GM18870 (cell line): ENCODE data around the gene ZNF423.

Experiments
- ATAC-seq: cut with Tn5 transposase; IDR thresholded peaks from one replicate; pipeline ENCODE4 v1.9.1; 2021; ENCODE audit warnings: moderate library complexity; ENCODE audit not compliant: unreplicated experiment

ZNF423 gene

DNA sequence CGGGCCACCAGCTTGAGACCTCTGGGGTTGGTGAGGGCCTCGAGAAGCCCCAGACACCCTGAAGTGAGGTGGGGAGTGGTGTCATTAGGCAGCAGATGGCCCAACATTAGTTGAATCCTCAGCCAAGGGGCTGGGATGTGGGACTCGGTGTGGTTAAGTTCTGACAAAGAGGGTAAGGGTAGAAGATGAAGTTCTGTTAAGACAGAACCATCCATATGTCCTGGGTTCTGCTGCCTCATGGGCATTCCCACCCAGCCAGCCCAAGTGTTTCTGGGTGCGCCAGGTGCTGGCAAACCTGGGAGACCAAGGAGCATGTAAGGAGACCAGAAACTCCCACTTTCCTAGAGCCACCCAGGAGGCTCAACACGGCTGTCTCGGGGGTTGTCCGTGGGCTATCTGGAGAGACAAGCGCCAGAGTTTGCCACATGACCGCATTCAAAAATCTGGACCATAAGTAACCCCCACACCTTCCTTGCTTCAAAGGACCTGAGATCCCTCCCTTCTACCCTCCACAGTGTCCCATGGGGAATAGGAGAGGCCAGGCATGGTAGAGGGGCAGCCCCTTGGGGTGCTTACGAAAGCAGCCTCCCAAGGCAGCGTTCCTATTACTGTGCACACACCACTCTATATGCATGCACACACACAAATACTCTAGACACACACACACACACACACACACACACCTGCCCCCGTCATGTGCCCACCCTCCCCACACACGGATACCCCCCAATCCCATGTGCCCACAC lies 353.6 kb downstream of the ZNF423 start:
- no peak for ATAC-seq

GRCh38 chr16:49499869-49500610 lies 355.9 kb downstream of the ZNF423 start:
- ATAC-seq, result no peak

DNA sequence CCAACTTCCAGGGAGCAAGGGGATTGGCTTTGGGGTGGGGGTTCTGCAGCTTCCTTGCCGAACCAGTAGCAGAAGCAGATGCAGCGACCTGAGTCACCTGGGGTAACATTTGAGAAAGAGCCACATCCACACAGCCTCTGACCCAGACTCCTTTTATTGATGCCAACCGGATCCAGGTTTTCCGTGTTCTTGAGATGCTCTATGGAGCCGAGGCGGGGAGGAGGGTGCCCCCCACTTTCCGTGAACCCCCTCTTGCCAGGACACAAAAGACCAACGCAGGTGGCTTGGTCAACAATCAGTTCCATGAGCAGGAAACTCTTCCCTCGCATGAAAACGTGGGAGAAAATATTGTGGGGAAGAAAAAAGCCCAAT lies 356.5 kb downstream of the ZNF423 start:
- ATAC-seq, result no peak

DNA sequence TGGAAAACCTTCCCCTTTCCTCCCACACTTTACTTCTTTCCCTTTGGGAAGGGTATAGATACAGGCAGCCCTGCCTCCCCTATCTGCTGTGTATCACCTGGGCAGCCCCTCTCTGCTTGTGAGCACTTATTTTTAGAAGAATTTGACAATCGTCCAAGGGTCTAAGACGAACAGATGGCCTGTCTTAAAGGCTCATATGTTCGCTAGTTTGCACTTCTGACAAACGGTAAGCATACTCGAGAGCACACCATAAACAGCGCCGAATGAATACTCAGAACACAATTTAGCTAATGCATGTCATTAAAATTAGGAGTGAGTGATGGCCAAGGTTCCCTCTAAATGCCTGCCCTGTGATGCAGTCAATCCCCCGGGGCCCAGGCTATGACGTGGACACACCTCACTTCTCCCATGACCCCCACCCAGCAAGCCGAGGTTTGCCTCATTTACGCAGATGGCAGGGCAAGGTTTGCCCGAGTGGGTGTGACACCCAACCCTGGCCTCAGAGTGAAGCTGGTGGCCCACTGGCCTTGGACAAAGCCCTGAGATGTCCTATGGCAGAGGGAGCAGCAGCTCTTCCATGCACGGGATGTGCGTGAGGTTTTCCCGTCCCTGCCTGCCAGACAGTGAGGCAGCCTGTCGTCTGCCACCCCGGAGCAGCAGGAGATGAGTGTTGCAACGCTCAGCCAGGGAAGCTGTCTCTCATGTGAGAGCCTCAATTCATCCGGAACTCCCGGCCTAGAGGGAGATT lies 357.1 kb downstream of the ZNF423 start:
- no peak for ATAC-seq

GRCh38 chr16:49498264-49498663 lies 357.6 kb downstream of the ZNF423 start:
- no peak for ATAC-seq

DNA sequence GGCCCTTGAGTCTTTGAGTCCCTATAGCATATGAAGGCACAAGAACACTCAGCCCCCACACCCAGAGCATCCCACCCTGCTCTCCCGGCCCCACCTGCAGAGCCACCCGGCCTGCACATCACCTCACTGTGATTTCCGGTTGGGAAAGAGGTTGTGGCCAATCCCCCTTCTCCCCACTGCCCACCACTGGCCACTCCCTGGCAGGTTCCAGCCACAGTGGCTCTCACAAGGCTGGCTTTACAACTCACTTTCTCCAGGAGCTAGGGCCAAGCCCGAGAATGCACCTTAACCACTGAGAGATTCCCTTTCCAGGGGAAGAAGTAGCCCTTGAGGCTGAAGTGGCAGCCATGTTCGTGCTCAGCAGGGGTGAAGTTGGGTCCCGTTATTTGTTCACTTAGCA lies 358.4 kb downstream of the ZNF423 start:
- ATAC-seq, result no peak

DNA sequence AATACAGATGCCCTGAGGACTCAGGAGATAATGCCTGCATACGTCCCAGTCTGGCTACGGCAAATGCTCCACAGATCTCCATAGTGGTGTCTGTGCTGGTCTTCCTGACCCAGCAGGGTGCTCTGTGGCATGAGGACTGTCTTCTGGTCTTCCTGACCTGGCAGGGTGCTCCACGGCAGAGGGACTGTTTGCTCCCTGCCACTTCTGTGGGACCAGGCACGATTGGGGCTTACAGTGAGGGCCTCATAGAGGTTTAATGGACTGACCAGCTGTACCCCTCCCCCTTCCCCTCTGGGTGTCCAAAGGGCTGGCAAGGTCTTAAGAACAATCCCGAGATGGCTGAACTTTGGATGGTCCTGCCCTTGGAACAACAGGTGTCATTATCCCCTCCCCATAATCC lies 359.3 kb downstream of the ZNF423 start:
- no peak for ATAC-seq

DNA sequence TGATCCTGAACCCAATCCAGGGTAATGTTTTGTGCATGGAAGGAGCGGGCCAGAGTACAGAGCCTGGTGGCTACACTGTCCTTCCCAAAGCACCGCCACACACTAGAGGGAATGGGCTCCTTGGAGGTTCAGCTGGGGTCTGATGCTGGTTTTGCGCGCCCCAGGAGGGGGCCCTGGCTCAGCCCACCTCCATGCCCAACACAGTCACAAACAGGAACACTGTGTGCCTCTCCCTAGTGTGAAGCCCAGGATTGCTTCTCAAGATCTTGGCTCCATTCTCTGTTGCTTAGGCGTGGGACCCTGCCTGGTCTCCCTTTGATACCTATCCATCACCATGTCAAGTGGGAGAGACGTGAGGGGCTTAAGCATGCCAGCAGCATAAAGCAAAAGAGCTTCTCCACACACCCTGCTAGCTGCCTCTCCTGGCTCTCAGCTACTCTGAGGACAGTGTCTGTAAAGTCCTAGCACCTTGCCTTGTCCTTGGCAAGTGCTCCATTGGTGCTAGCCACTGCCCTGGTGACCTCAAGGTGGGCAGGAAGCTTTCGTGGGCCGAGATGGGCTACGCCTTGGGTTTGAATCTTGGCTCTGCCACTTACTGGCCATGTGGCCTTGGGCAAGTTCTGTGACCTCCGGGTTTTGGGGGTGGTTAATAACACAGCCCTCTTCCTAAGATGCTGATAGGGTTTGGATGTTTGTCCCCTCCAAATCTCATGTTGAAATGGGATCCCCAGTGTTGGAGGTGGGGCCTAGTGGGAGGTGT lies 360.1 kb downstream of the ZNF423 start:
- ATAC-seq, result no peak

DNA sequence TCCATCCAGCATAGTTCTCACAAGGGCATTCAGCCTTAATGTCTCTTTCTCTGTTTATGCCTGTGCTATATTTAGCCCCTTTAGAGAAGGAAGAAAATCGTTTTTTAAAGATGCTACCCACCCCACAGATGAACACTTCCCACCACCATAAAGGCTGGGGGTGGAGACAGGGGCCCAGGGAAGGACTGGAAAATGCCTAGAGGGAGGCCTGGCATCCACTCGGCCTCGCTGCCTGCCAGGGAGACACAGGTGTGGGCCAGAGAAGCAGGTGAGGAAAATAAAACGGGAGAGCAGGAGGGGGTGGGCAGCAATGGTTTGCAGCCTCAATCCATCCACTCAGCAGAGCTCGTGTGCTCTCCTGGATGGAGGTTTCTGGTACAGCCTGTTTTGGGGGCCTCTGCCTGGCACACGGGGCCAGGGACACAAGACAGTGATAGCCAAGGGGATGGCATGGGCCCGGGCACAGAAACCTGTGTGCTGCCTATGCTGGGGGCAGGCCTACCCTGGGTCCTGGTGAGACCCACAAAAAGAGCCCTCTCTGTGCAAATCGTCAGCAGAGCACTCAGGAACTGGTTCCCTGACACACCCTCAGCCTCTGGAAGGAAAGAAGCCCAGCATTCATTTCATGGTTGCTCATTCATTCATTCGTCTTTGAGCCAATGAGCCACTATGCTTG lies 360.9 kb downstream of the ZNF423 start:
- ATAC-seq, result no peak

GRCh38 chr16:49494474-49494873 lies 361.4 kb downstream of the ZNF423 start:
- no peak for ATAC-seq

GRCh38 chr16:49493836-49494235 lies 362.1 kb downstream of the ZNF423 start:
- ATAC-seq, result no peak

GRCh38 chr16:49492896-49493626 lies 362.9 kb downstream of the ZNF423 start:
- no peak for ATAC-seq

DNA sequence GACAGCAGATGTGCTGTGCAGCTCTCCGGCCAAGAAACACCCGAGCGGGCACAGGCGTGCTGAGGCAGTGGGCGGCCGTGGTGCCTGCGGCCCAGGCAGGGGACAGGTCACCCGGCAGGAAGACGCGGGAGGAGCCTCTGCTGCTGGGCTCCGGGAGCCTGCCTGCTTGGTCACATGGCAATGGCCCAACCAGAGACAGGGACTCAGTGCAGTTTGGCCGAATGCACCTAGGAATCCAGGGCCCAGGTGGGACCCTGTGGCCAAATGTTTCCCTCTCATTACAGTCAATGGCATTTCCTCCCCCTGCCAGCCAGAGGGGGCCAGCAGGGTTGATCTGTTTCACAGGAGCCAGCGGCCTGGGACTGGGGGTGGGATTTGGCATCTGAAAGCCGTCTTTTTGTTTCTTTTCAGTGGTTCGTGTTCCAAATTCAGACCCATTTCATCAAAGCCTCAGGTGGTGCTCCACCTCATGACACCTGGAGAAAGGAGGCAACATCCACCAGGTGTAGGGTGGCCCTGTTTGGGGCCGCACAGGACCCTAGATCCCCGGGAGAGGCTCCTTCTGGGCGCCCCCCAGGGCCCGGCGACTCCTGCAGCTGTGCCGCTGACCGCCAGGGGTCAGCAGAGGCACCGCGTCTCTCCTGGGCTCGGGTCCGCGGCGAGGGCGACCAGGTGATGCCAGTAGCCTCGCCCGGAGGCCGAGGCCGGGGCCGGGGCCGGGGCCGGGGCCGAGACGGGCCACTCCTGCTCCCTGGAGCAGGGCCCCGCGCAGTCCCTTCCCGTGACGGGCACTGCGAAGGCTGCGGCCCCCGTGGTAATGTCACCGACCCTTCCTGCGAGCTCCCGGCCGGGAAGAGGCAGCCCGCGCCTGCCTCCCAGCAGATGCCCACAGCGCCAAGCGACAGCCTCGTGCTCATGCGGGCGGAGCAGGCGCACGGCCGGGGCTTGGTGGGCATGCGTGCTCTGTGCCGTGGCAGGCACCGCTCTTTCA lies 363.8 kb downstream of the ZNF423 start:
- ATAC-seq, result no peak

DNA sequence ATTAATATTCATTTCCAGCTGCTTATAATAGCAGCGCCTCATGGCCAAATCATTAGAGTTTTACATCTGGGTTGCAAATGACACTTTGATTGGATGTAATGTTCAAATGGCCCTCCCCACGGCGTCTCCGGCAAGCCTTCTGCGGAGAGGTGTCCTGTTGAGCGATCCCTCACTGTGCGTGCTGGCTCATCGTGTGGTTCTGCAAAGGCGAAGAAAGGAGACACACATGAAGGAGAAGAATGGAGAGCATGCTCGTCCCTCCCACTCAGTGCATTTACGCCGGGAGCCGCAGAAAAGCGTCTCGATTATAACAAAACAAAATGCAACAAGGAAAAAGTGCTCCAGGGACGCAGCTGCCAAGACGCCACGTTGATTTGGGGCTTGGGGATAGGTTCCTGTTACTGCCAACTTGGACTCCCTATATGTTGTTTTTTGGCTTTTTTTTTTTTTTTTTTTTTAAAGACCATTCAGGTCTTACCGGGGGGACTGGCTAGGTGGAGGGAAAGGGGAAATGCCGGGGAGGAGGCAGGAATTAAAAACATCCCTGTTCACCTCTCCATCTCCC lies 364.7 kb downstream of the ZNF423 start:
- no peak for ATAC-seq

DNA sequence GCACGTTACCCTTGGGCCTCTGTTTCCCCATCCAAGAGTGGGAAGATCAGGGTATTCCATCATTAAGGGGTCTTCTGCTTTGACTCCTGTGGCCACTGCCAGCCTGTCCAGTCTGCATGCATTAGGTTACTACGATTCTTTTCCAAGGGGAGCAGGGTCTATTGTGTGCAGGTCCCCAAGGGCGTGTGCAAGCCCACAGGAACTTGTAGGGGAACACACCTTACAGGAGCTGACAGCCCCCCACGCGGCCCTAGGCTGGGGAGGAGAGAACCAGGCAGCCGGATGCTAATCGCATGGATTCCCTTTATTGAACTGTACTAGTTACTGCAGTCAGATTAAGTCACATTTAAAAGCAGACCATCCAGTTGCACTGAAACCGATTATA lies 365.6 kb downstream of the ZNF423 start:
- ATAC-seq, result no peak

GRCh38 chr16:49489686-49490320 lies 366.1 kb downstream of the ZNF423 start:
- no peak for ATAC-seq

DNA sequence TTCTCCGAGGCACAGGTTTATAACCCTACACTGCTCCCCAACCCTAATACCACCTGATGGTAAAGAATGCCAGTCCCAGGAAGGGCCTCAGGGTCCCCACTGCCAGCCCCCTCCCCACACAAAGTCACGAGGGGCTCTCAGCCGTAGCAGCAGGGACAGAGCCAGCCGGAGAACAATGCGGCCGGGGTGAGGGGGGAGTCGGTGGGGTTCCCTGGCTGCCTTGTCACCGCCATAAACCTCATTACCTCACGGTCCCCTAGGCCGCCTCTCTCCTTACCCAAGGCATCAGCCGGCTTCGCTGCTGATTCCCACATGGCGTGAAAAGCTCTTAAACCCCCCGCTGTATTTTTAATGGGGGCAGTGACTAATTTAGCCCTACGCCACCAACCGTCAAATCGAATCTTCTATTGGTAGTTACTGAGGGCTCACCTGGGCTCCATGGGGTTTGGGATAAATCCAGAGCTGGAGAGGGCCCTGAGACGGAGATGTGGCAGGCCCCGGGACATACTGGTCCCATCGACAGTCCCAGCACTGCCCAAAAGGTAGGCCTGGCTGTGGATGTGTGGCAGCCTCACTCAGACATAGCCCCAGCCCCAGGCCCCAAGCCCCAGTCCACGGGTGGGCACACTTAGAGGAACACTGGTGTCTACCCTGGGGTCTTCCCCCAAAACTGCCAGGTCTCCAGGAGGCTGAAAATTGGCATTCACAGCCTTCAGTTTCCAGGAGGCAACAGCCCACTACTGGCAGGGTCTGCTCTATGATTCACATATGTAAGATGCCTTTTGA lies 367.0 kb downstream of the ZNF423 start:
- ATAC-seq, result no peak
